Trophoblast cell (in vitro differentiated cells and primary cell): ENCODE results near the gene HERPUD2.
"Not testable (repeated sequence)": the region's sequence is repeated elsewhere in the genome, so short reads cannot be mapped to it uniquely, and the experiment has no call there.

Experiments used
- DNase-seq, 2 donors: peaks; one replicate each; pipeline ENCODE4 v3.0.0-alpha.2; 2016
- H2AFZ ChIP-seq: 2 replicates; pipeline ENCODE4 v1.6.1; 2013; ENCODE audit warnings: low read length, moderate library complexity, mild to moderate bottlenecking; ENCODE audit not compliant: insufficient read depth, poor library complexity
- H2AK5ac ChIP-seq: 2 replicates; pipeline ENCODE4 v1.6.1; 2013; ENCODE audit warnings: mild to moderate bottlenecking, low read length
- H2BK120ac ChIP-seq: 2 replicates; pipeline ENCODE4 v1.6.1; 2013; ENCODE audit warnings: low read length, mild to moderate bottlenecking, moderate library complexity; ENCODE audit not compliant: insufficient read depth, poor library complexity
- H2BK12ac ChIP-seq: 2 replicates; pipeline ENCODE4 v1.6.1; 2013; ENCODE audit warnings: mild to moderate bottlenecking, low read length, moderate library complexity
- H2BK5ac ChIP-seq: 2 replicates; pipeline ENCODE4 v1.6.1; 2013; ENCODE audit warnings: low read length, low read depth, moderate library complexity, mild to moderate bottlenecking; ENCODE audit not compliant: poor library complexity
- H3K14ac ChIP-seq: 2 replicates; pipeline ENCODE4 v1.6.1; 2013; ENCODE audit warnings: mild to moderate bottlenecking, low read length
- H3K18ac ChIP-seq: 2 replicates; pipeline ENCODE4 v1.6.1; 2013; ENCODE audit warnings: mild to moderate bottlenecking, low read length
- H3K23ac ChIP-seq: 2 replicates; pipeline ENCODE4 v1.6.1; 2013; ENCODE audit warnings: low read length
- H3K27ac ChIP-seq: 2 replicates; pipeline ENCODE4 v1.5.1; 2013; ENCODE audit warnings: low read depth, mild to moderate bottlenecking, inconsistent platforms, low read length, moderate library complexity
- H3K27me3 ChIP-seq: 2 replicates; pipeline ENCODE4 v1.6.1; 2013; ENCODE audit warnings: inconsistent platforms, mild to moderate bottlenecking, low read length, moderate library complexity; ENCODE audit not compliant: insufficient read depth
- H3K36me3 ChIP-seq, 2 experiments: 1 replicate in 1 of 2; 2 replicates in 1 of 2; pipeline ENCODE4 v1.6.1; 2013; ENCODE audit warnings: low read length in 2 of 2, mild to moderate bottlenecking in 2 of 2, moderate library complexity in 1 of 2; ENCODE audit not compliant: insufficient read depth in 2 of 2, control insufficient read depth in 1 of 2
- H3K4ac ChIP-seq: 2 replicates; pipeline ENCODE4 v1.6.1; 2013; ENCODE audit warnings: low read depth, mild to moderate bottlenecking, low read length, moderate library complexity
- H3K4me1 ChIP-seq, 2 experiments: 1 replicate in 1 of 2; 2 replicates in 1 of 2; pipeline ENCODE4 v1.6.1; 2013; ENCODE audit warnings: low read length in 2 of 2, mild to moderate bottlenecking in 2 of 2, moderate library complexity in 1 of 2; ENCODE audit not compliant: insufficient read depth in 2 of 2, control insufficient read depth in 1 of 2
- H3K4me2 ChIP-seq: 2 replicates; pipeline ENCODE4 v1.6.1; 2013; ENCODE audit warnings: inconsistent platforms, mild to moderate bottlenecking, low read length, moderate library complexity
- H3K4me3 ChIP-seq: 2 replicates; pipeline ENCODE4 v1.5.1; 2013; ENCODE audit warnings: mild to moderate bottlenecking, low read depth, low read length, inconsistent platforms
- H3K79me1 ChIP-seq: one replicate; pipeline ENCODE4 v1.6.1; 2013; ENCODE audit warnings: low read length
- H3K79me2 ChIP-seq: 2 replicates; pipeline ENCODE4 v1.6.1; 2013; ENCODE audit warnings: low read length, mild to moderate bottlenecking; ENCODE audit not compliant: control insufficient read depth, insufficient read depth, poor library complexity
- H3K9ac ChIP-seq: 2 replicates; pipeline ENCODE4 v1.6.1; 2013; ENCODE audit warnings: mild to moderate bottlenecking, low read length
- H3K9me3 ChIP-seq: 2 replicates; pipeline ENCODE4 v1.6.1; 2013; ENCODE audit warnings: low read depth, mild to moderate bottlenecking, control low read depth, inconsistent platforms, low read length; ENCODE audit not compliant: insufficient read depth
- H4K12ac ChIP-seq: 2 replicates; pipeline ENCODE4 v1.6.1; 2013; ENCODE audit warnings: low read depth, mild to moderate bottlenecking, low read length, moderate library complexity
- H4K8ac ChIP-seq: 2 replicates; pipeline ENCODE4 v1.6.1; 2013; ENCODE audit warnings: low read depth, mild to moderate bottlenecking, low read length, moderate library complexity
- H4K91ac ChIP-seq: one replicate; pipeline ENCODE4 v1.6.1; 2013; ENCODE audit warnings: low read depth, mild to moderate bottlenecking, low read length, moderate library complexity
- WGBS: extraction: QIAGEN DNeasy Blood & Tissue Kit; methylation state at CpG from one replicate; pipeline ENCODE4 v1.1.7; 2013; ENCODE audit warnings: missing lambda C conversion rate; ENCODE audit not compliant: insufficient read length, insufficient coverage; ENCODE audit errors: extremely low coverage; 5-methylcytosine and 5-hydroxymethylcytosine counted together

HERPUD2 gene

DNA sequence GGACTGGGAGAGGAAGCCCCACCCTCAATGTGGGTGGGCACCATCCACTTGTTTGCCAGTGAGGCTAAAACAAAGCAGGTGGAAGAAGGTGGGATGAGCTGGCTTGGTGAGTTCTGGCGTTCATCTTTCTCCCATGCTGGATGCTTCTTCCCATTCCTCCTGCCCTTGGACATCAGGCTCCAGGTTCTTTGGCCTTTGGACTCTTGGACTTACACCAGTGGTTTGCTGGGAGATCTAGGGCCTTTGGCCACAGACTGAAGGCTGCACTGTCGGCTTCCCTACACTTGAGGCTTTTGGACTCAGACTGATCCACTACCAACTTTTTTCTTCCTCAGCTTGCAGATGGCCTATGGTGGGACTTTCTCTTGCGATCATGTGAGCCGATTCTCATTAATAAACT lies 106.3 kb downstream of the HERPUD2 start:
- no peak overlapping the region for H2BK5ac ChIP-seq
- no peak overlapping the region for H3K4me2 ChIP-seq
- no peak overlapping the region for H3K27ac ChIP-seq
- no peak overlapping the region for H2AFZ ChIP-seq
- DNase-seq, result no peak
- H3K23ac ChIP-seq, result no peak overlapping the region
- WGBS, result no CpG with 5 or more reads among the region's 4 CpGs
- no peak overlapping the region for H2BK12ac ChIP-seq
- no peak overlapping the region for H4K91ac ChIP-seq
- no peaks in the 10 kb centered on the region for H3K79me2 ChIP-seq
- H3K79me1 ChIP-seq, result no peaks in the 10 kb centered on the region
- no peaks in the 10 kb centered on the region for H3K4me1 ChIP-seq
- H3K36me3 ChIP-seq, result peaks cover 0 to 2% of the 10 kb centered on the region in 2 experiments
- H3K9ac ChIP-seq, result no peak overlapping the region
- H3K9me3 ChIP-seq, result no peaks in the 10 kb centered on the region
- no peak overlapping the region for H3K14ac ChIP-seq
- H3K18ac ChIP-seq, result no peak overlapping the region
- no peak overlapping the region for H3K4ac ChIP-seq
- H3K4me3 ChIP-seq, result no peak overlapping the region
- H3K27me3 ChIP-seq, result no peaks in the 10 kb centered on the region
- no peak overlapping the region for H4K8ac ChIP-seq
- no peak overlapping the region for H2BK120ac ChIP-seq
- no peak overlapping the region for H2AK5ac ChIP-seq
- H4K12ac ChIP-seq, result no peak overlapping the region

GRCh38 chr7:35584990-35585389 lies 109.9 kb downstream of the HERPUD2 start:
- H4K91ac ChIP-seq, result no peak overlapping the region
- H3K4me2 ChIP-seq, result no peak overlapping the region
- no CpG with 5 or more reads among the region's 2 CpGs for WGBS
- H3K4me3 ChIP-seq, result no peak overlapping the region
- no peak overlapping the region for H3K14ac ChIP-seq
- no peaks in the 10 kb centered on the region for H3K79me2 ChIP-seq
- no peak overlapping the region for H2AK5ac ChIP-seq
- no peaks in the 10 kb centered on the region for H3K4me1 ChIP-seq
- no peak overlapping the region for H3K23ac ChIP-seq
- no peak overlapping the region for H4K12ac ChIP-seq
- H3K9me3 ChIP-seq, result no peaks in the 10 kb centered on the region
- no peak overlapping the region for H2BK12ac ChIP-seq
- H3K36me3 ChIP-seq, result no peaks in the 10 kb centered on the region
- no peak overlapping the region for H2AFZ ChIP-seq
- no peak overlapping the region for H3K27ac ChIP-seq
- DNase-seq, result no peak
- H2BK5ac ChIP-seq, result no peak overlapping the region
- H3K4ac ChIP-seq, result no peak overlapping the region
- no peak overlapping the region for H4K8ac ChIP-seq
- H3K27me3 ChIP-seq, result no peaks in the 10 kb centered on the region
- H2BK120ac ChIP-seq, result no peak overlapping the region
- no peak overlapping the region for H3K18ac ChIP-seq
- no peak overlapping the region for H3K9ac ChIP-seq
- H3K79me1 ChIP-seq, result no peaks in the 10 kb centered on the region

GRCh38 chr7:35584533-35584932 lies 110.4 kb downstream of the HERPUD2 start:
- not testable (repeated sequence) for H2BK12ac ChIP-seq, H3K27ac ChIP-seq, H3K9ac ChIP-seq, H2AK5ac ChIP-seq, DNase-seq, H4K12ac ChIP-seq, H3K36me3 ChIP-seq, H4K91ac ChIP-seq, H3K18ac ChIP-seq, H2AFZ ChIP-seq, H3K4me3 ChIP-seq, H3K23ac ChIP-seq, H2BK5ac ChIP-seq, H3K9me3 ChIP-seq, H4K8ac ChIP-seq, H3K79me1 ChIP-seq, H3K79me2 ChIP-seq, H3K14ac ChIP-seq, H3K4me1 ChIP-seq, H3K4me2 ChIP-seq, H3K27me3 ChIP-seq, H3K4ac ChIP-seq, H2BK120ac ChIP-seq
- WGBS, result 83% methylated on average over 1 of the region's 3 CpGs
